Stimulated activated CD8-positive, alpha-beta memory T cell treated with anti-CD3 and anti-CD28 coated beads, Interleukin-4, amount 100 ng/mL, for 1 hour (primary cell): ENCODE data around the gene P2RY8.
"Not testable (repeated sequence)": the region's sequence is repeated elsewhere in the genome, so short reads cannot be mapped to it uniquely, and the experiment has no call there.

Experiments
- DNase-seq, 2 donors: peaks; one replicate each; pipeline ENCODE4 v3.0.0-alpha.2; 2020; ENCODE audit warnings: low read depth in 2 of 2, low spot score in 1 of 2

Gene P2RY8

DNA sequence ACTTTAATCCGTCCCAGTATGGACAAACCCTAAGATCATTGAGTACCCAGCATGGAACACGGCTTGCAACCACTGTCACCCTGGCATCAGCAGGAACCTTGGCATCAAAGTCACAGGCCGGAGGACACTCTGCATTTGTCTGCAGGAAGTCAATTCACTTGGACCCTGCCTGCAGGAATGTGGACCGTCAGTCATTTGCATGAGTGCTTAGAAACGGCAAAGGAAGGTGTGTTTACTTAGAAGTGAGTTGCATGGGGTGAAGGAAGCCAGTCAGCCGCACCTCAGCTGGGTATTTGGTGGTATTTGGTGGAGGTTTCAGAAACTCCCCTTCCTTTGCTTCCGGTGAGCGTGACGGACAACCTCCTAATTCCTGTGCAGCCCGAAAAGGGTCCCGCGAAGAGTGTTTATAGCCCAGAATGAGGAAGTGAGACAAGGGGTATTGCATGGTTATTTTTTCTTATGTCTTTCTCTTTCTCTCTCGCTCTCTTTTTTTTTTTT, 15.5 kb downstream of the P2RY8 start:
- no peak for DNase-seq

DNA sequence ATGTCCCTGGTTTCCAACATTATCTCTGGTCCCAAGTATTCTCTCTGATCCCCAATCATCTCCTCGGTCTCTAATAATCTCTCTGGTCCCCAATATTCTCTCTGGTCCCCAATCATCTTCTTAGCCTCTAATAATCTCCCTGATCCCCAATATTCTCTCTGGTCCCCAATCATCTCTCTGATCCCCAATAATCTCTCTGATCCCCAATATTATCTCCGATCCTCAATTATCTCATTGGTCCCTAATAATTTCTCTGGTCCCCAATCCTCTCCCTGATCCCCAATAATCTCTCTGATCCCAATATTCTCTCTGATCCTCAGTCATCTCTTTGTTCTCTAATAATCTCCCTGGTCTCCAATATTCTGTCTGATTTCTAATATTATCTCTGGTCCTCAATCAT, 16.6 kb downstream of the P2RY8 start:
- no peak for DNase-seq

DNA sequence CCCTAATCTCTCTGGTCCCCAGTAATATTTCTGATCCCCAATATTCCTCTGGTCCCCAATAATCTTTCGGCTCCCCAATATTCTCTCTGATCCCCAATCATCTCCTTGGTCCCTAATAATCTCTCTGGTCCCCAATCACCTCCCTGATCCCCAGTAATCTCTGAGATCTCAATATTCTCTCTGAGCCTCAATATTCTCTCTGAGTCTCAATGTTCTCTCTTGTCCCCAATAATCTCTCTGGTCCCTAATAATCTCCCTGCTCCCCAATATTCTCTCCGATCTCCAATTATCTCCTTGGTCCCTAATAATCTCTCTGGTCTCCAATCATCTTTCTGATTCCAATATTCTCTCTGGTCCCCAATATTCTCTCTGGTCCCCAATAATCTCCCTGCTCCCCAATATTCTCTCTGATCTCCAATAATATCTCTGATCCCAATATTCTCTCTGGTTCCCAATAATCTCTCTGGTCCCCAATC, 17.9 kb downstream of the P2RY8 start:
- no peak for DNase-seq

DNA sequence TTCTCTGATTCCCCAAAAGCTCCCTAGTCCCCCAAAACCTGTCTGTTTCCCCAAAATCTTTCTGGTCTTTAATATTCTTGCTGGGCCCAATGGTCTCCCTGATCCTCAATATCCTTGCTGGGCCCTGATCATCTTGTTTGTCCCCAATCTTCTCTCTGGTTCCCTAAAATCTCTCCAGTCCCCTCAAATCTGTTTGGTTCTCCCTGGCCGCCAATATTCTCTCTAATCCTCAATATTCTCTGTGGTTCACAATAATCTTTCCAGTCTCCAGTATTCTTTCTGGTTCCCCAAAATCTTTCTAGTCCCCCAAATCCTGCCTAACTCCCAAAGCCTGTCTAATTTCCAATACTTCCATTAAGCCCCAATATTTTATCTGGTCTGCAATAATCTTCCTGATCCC, 18.5 kb downstream of the P2RY8 start:
- DNase-seq = no peak

GRCh38 chrX:1516596-1517104, 20.3 kb downstream of the P2RY8 start:
- no peak for DNase-seq

DNA sequence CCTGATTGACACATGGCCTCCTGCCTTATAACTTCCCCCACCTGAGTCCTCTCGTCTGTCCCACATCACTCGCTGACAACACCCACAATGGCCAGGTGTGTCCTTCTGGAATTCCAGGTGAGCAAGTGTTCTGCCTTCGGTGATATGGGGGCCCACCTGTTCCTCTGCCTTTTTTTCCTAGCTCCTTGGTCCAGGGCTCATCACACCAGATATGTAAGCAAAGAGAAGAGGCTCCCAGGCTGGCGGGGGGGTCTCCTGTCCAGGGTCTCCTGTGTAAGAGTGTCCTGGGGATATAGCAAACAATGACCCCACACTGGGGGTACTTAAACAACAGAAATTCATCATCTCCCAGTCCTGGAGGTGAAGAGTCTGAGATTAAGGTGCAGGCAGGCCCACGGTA, 25.2 kb downstream of the P2RY8 start:
- no peak for DNase-seq

DNA sequence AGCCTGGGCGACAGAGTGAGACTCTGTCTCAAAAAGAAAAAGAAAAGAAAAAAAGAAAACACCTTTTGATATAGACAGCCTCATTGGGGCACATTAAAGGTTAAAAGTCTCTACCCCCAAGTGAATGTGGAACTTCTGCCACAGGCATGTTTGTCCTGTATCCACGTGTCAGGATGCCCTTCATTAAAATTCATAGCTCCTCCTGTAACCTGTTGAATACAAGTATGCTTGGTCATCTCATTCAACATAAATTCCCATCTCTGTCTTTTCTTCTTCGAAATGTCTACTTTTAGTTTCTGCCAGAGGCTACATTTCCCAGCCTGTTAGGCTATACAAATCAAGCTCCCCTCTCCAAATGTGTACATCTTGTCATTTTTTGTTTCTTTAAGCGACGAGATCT, 25.8 kb downstream of the P2RY8 start:
- no peak for DNase-seq

- DNase-seq = no peak
These were observed 29.2 kb downstream of the P2RY8 start for GRCh38 chrX:1507511-1508463.

GRCh38 chrX:1506916-1507315, 30.1 kb downstream of the P2RY8 start:
- DNase-seq = no peak

- no peak for DNase-seq
These were observed 34.1 kb downstream of the P2RY8 start for GRCh38 chrX:1502853-1503252.

GRCh38 chrX:1502241-1502640, 34.7 kb downstream of the P2RY8 start:
- DNase-seq = no peak

GRCh38 chrX:1500701-1501624, 36.0 kb downstream of the P2RY8 start:
- DNase-seq = no peak

DNA sequence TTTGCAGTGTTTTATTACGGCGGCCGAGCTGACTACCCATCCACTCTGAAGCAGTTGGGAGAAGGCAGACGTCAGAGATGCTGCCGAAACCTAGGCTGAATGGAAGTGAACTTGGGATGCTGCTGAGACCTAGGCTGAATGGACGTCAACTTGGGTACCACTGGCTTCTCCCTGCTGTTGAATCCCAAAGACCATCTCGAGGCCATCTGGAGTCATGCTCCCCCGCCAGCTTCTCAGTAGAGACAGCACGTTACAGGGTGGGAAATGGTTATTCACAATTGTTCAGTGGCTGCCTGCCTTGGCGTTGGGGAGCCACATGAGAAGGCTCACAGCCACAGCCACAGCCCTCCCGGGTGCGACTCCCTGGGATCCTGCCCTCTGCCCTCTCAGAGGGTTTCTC, 40.9 kb downstream of the P2RY8 start:
- DNase-seq = no peak

DNA sequence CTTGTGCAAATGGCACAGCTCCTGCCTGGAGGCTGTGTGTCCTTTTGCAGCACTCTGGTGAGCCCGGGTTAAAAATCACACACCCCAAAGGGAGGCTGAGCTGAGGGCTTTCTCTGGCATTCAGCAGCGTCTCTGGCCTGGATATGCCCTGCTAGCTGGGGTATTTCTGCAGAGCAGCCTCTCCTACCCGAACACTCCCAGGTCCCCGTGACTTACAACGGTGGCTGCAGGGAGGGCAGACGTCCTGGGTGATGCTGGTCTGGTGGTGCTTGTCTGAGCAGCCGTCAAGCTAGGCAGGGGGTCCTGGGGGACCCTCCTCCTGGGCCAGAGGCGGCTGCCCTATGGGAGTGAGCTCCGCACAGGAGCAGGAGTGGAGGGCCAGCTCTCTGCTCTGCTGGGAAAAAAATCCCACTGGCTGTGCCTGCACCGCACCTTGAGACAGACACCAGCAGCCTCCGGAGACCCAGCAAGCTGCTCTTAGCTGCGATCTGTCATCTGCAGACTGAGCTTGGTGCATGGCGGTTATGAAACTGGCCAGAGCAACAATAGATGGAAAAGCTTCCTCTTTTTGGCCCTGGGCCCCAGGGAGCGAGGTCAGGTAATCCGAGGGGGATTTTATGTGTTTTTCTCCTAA, 43.0 kb downstream of the P2RY8 start:
- DNase-seq = no peak

- no peak for DNase-seq
These were observed 43.6 kb downstream of the P2RY8 start for GRCh38 chrX:1493412-1493811.

DNA sequence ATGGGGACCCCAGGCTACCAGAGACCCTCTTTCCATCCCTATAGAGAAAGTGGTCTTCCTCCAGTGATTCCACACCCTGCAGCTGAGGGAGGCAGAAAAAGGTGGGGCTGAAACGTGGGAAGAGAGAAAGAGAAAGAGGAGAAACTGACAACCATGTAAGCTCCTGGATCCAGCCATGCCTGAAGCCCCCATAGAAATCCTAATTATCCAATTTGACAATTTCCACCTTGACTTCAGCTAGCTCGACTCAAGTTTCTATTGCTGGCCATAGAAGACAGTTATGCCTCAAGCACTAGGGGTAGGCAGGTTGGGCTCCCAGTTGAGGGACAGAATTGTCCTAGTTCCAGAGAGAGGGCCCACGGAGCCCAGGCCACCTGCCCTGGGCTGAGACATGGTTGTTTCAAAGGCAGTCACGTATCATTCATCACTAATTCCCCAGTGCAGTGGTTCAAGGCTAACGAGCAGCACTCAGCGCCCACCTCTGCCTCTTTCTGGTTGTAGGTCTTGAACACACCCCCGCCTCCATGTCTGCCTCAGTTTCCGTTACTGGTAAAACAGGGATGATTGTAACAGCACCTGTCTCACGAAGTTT, 44.5 kb downstream of the P2RY8 start:
- DNase-seq = no peak

GRCh38 chrX:1491851-1492349, 45.1 kb downstream of the P2RY8 start:
- no peak for DNase-seq

DNA sequence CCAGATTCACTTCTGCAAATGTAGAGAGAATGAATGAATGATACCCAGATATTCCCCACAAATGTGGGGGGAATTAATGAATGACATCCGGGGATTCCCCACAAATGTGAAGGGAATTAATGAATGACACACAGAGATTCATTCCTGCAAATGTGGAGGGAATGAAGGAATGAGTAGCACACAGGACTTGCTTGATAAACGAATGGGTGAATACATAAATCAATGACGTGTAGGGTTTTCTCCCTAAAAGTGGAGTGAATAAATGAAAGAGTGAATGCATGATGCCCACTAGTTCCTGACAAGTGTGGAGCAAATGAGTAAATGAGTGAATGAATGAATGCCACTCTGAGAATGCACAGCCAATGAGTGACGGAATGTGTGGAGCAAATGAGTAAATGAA, 45.7 kb downstream of the P2RY8 start:
- DNase-seq = not testable (repeated sequence)

GRCh38 chrX:1490723-1491122, 46.3 kb downstream of the P2RY8 start:
- not testable (repeated sequence) for DNase-seq

- DNase-seq = not testable (repeated sequence)
These were observed 47.6 kb downstream of the P2RY8 start for GRCh38 chrX:1489354-1489753.
